ENCODE measurements around the gene ITSN1. TPM values are rescaled to one million over a fixed set of nuclear protein-coding genes. Genes with fewer than 3 reads are reported as not detected.
"Not testable (repeated sequence)": the region's sequence is repeated elsewhere in the genome, so short reads cannot be mapped to it uniquely, and the experiment has no call there.

Gene ITSN1
- polyA plus RNA-seq, 3 donors from 2014 or later = 0.50 to 0.57 TPM; not detected in 1

- Mint-ChIP-seq H3K9me3 (no peaks in the 10 kb centered on the region), H3K27ac (peak overlapping the region in 1 of 6 donors; percentile 16), H3K36me3 (peaks cover 0 to 4% (median 0%) of the 10 kb centered on the region in 3 donors), H3K4me1 (peaks cover 2 to 3% of the 10 kb centered on the region in 2 donors), H3K4me3 (no peak overlapping the region), H3K27me3 (ENCODE audit: low read depth in 3 of 3) (peaks cover 0 to 7% (median 2%) of the 10 kb centered on the region in 3 donors)
- no peak for DNase-seq
Measured at GRCh38 chr21:33698087-33698860, 56.0 kb downstream of the ITSN1 start.

GRCh38 chr21:33699277-33699676 lies 57.0 kb downstream of the ITSN1 start:
- no peak overlapping the region for H3K4me3 Mint-ChIP-seq
- DNase-seq = no peak
- H3K9me3 Mint-ChIP-seq = no peaks in the 10 kb centered on the region
- peaks cover 0 to 4% (median 0%) of the 10 kb centered on the region in 3 donors for H3K36me3 Mint-ChIP-seq
- no peak overlapping the region for H3K27ac Mint-ChIP-seq
- peaks cover 0 to 7% (median 0%) of the 10 kb centered on the region in 3 donors for H3K27me3 Mint-ChIP-seq (ENCODE audit: low read depth in 3 of 3)
- H3K4me1 Mint-ChIP-seq = peaks cover 12 to 13% of the 10 kb centered on the region in 2 donors

- Mint-ChIP-seq H3K27ac (peak overlapping the region in 1 of 6 donors; percentile 69), H3K27me3 (ENCODE audit: low read depth in 3 of 3) (peaks cover 0 to 7% (median 0%) of the 10 kb centered on the region in 3 donors), H3K4me3 (no peak overlapping the region), H3K4me1 (peaks cover 15 to 17% of the 10 kb centered on the region in 2 donors), H3K36me3 (peaks cover 0 to 4% (median 0%) of the 10 kb centered on the region in 3 donors), H3K9me3 (no peaks in the 10 kb centered on the region)
- DNase-seq = no peak
Measured at GRCh38 chr21:33700491-33700890, 58.2 kb downstream of the ITSN1 start.

GRCh38 chr21:33703750-33704606 lies 61.7 kb downstream of the ITSN1 start:
- peak overlapping the region; percentile 78 to 99 (median 93) for H3K27ac Mint-ChIP-seq
- H3K4me3 Mint-ChIP-seq = peak overlapping the region; percentile 77 to 93 (median 79)
- peaks cover 15 to 17% of the 10 kb centered on the region in 2 donors for H3K4me1 Mint-ChIP-seq
- DNase-seq = peak; percentile 8 to 34 (median 9)
- peaks cover 0 to 7% (median 0%) of the 10 kb centered on the region in 3 donors for H3K27me3 Mint-ChIP-seq (ENCODE audit: low read depth in 3 of 3)
- peaks cover 4 to 7% (median 4%) of the 10 kb centered on the region in 3 donors for H3K36me3 Mint-ChIP-seq
- H3K9me3 Mint-ChIP-seq = no peaks in the 10 kb centered on the region

- Mint-ChIP-seq H3K36me3 (peaks cover 4 to 10% (median 6%) of the 10 kb centered on the region in 3 donors), H3K27me3 (ENCODE audit: low read depth in 3 of 3) (peaks cover 0 to 4% (median 0%) of the 10 kb centered on the region in 3 donors), H3K9me3 (peaks cover 0 to 5% (median 0%) of the 10 kb centered on the region in 6 donors), H3K27ac (no peak overlapping the region), H3K4me1 (peaks cover 15 to 16% of the 10 kb centered on the region in 2 donors), H3K4me3 (no peak overlapping the region)
- no peak for DNase-seq
Measured at GRCh38 chr21:33707846-33708245, 65.5 kb downstream of the ITSN1 start.

GRCh38 chr21:33708874-33709273 lies 66.6 kb downstream of the ITSN1 start:
- no peak overlapping the region for H3K4me3 Mint-ChIP-seq
- H3K27me3 Mint-ChIP-seq (ENCODE audit: low read depth in 3 of 3) = peaks cover 0 to 4% (median 0%) of the 10 kb centered on the region in 3 donors
- peaks cover 7 to 8% of the 10 kb centered on the region in 2 donors for H3K4me1 Mint-ChIP-seq
- no peak for DNase-seq
- peaks cover 0 to 5% (median 0%) of the 10 kb centered on the region in 6 donors for H3K9me3 Mint-ChIP-seq
- no peak overlapping the region for H3K27ac Mint-ChIP-seq
- peaks cover 4 to 10% (median 6%) of the 10 kb centered on the region in 3 donors for H3K36me3 Mint-ChIP-seq

- Mint-ChIP-seq H3K27ac (no peak overlapping the region), H3K4me3 (no peak overlapping the region), H3K9me3 (peaks cover 0 to 5% (median 0%) of the 10 kb centered on the region in 6 donors), H3K4me1 (no peaks in the 10 kb centered on the region), H3K36me3 (peaks cover 4 to 10% (median 6%) of the 10 kb centered on the region in 3 donors), H3K27me3 (ENCODE audit: low read depth in 3 of 3) (peaks cover 0 to 6% (median 0%) of the 10 kb centered on the region in 3 donors)
- no peak for DNase-seq
Measured at GRCh38 chr21:33712022-33712803, 69.9 kb downstream of the ITSN1 start.

GRCh38 chr21:33721081-33721480 lies 78.8 kb downstream of the ITSN1 start:
- H3K4me3 Mint-ChIP-seq = no peak overlapping the region
- H3K36me3 Mint-ChIP-seq = peaks cover 0 to 5% (median 0%) of the 10 kb centered on the region in 3 donors
- H3K27me3 Mint-ChIP-seq (ENCODE audit: low read depth in 3 of 3) = peaks cover 0 to 2% (median 0%) of the 10 kb centered on the region in 3 donors
- no peaks in the 10 kb centered on the region for H3K4me1 Mint-ChIP-seq
- H3K27ac Mint-ChIP-seq = no peak overlapping the region
- no peaks in the 10 kb centered on the region for H3K9me3 Mint-ChIP-seq
- no peak for DNase-seq

- not testable (repeated sequence) for H3K9me3 Mint-ChIP-seq; H3K27ac Mint-ChIP-seq; H3K4me3 Mint-ChIP-seq; H3K27me3 Mint-ChIP-seq (ENCODE audit: low read depth in 3 of 3); H3K36me3 Mint-ChIP-seq; DNase-seq; H3K4me1 Mint-ChIP-seq
Measured at GRCh38 chr21:33729139-33729538, 86.8 kb downstream of the ITSN1 start.

- H3K36me3 Mint-ChIP-seq = no peaks in the 10 kb centered on the region
- H3K27ac Mint-ChIP-seq = no peak overlapping the region
- no peak overlapping the region for H3K4me3 Mint-ChIP-seq
- no peaks in the 10 kb centered on the region for H3K9me3 Mint-ChIP-seq
- H3K27me3 Mint-ChIP-seq (ENCODE audit: low read depth in 3 of 3) = peaks cover 0 to 2% (median 2%) of the 10 kb centered on the region in 3 donors
- no peaks in the 10 kb centered on the region for H3K4me1 Mint-ChIP-seq
- DNase-seq = no peak
Measured at GRCh38 chr21:33729641-33730040, 87.3 kb downstream of the ITSN1 start.

GRCh38 chr21:33731447-33731846 lies 89.1 kb downstream of the ITSN1 start:
- Mint-ChIP-seq H3K4me3 (no peak overlapping the region), H3K9me3 (no peaks in the 10 kb centered on the region), H3K4me1 (no peaks in the 10 kb centered on the region), H3K27me3 (ENCODE audit: low read depth in 3 of 3) (peaks cover 0 to 2% (median 0%) of the 10 kb centered on the region in 3 donors), H3K27ac (no peak overlapping the region), H3K36me3 (no peaks in the 10 kb centered on the region)
- DNase-seq = no peak

- DNase-seq = no peak
- Mint-ChIP-seq H3K9me3 (no peaks in the 10 kb centered on the region), H3K27ac (no peak overlapping the region), H3K4me1 (no peaks in the 10 kb centered on the region), H3K36me3 (no peaks in the 10 kb centered on the region), H3K4me3 (no peak overlapping the region), H3K27me3 (ENCODE audit: low read depth in 3 of 3) (peaks cover 0 to 2% (median 0%) of the 10 kb centered on the region in 3 donors)
Measured at GRCh38 chr21:33732038-33732437, 89.7 kb downstream of the ITSN1 start.

- no peaks in the 10 kb centered on the region for H3K9me3 Mint-ChIP-seq
- H3K27ac Mint-ChIP-seq = no peak overlapping the region
- no peak for DNase-seq
- no peaks in the 10 kb centered on the region for H3K36me3 Mint-ChIP-seq
- H3K4me1 Mint-ChIP-seq = no peaks in the 10 kb centered on the region
- H3K4me3 Mint-ChIP-seq = no peak overlapping the region
- no peaks in the 10 kb centered on the region for H3K27me3 Mint-ChIP-seq (ENCODE audit: low read depth in 3 of 3)
Measured at GRCh38 chr21:33733601-33734000, 91.3 kb downstream of the ITSN1 start.
